Liver (tissue), 9 donors: Measurements from ENCODE around the gene VRTN. TPM values are rescaled to one million over a fixed set of nuclear protein-coding genes. Genes with fewer than 3 reads are reported as not detected.

Experiments used
- DNase-seq: peaks from one replicate; pipeline ENCODE4 v3.0.0-alpha.2; 2017; ENCODE audit warnings: low spot score
- H3K27ac ChIP-seq, 2 donors: one replicate each; pipeline ENCODE4 v1.7.0; 2013; ENCODE audit warnings: inconsistent platforms in 2 of 2, low read length in 2 of 2, control low read depth in 1 of 2, low read depth in 1 of 2, mild to moderate bottlenecking in 1 of 2
- H3K27me3 ChIP-seq, 4 donors: one replicate each; pipeline versions ENCODE4 v1.6.1 to v1.7.0; 2013; ENCODE audit warnings: low read length in 3 of 4, inconsistent platforms in 1 of 4, mild to moderate bottlenecking in 1 of 4, moderate library complexity in 1 of 4; ENCODE audit not compliant: control insufficient read depth in 4 of 4, insufficient read depth in 4 of 4
- H3K36me3 ChIP-seq, 4 donors: one replicate each; pipeline versions ENCODE4 v1.6.1 to v1.7.0; 2013; ENCODE audit warnings: low read length in 3 of 4, mild to moderate bottlenecking in 3 of 4, low read depth in 1 of 4, moderate library complexity in 1 of 4; ENCODE audit not compliant: control insufficient read depth in 4 of 4, insufficient read depth in 3 of 4
- H3K4me1 ChIP-seq, 4 donors: one replicate each; pipeline versions ENCODE4 v1.6.1 to v1.7.0; 2013; ENCODE audit warnings: low read length in 3 of 4, mild to moderate bottlenecking in 3 of 4, moderate library complexity in 1 of 4; ENCODE audit not compliant: control insufficient read depth in 4 of 4, insufficient read depth in 4 of 4
- H3K4me3 ChIP-seq, 3 donors: one replicate each; pipeline versions ENCODE4 v1.6.1 to v1.7.0; 2013; ENCODE audit warnings: low read length in 3 of 3, control low read depth in 1 of 3, low read depth in 1 of 3, mild to moderate bottlenecking in 1 of 3
- H3K9ac ChIP-seq, 2 donors: one replicate each; pipeline ENCODE4 v1.7.0; 2013; ENCODE audit warnings: low read length in 2 of 2, mild to moderate bottlenecking in 2 of 2, moderate library complexity in 2 of 2, control low read depth in 1 of 2, low read depth in 1 of 2
- H3K9me3 ChIP-seq, 4 donors: one replicate each; pipeline versions ENCODE4 v1.6.1 to v1.7.0; 2013; ENCODE audit warnings: low read length in 3 of 4; ENCODE audit not compliant: control insufficient read depth in 4 of 4
- EGR1 ChIP-seq, 2 donors: IDR thresholded peaks; 2 replicates each; pipeline ENCODE4 v1.6.1; 2016 to 2018; ENCODE audit warnings: antibody characterized with exemption in 2 of 2, low read depth in 2 of 2
- FOXA1 ChIP-seq: IDR thresholded peaks from 2 replicates; pipeline ENCODE4 v1.6.1; 2016; ENCODE audit warnings: antibody characterized with exemption
- FOXA2 ChIP-seq: IDR thresholded peaks from 2 replicates; pipeline ENCODE4 v1.6.1; 2016; ENCODE audit warnings: antibody characterized with exemption
- GABPA ChIP-seq, 2 donors: IDR thresholded peaks in 1 of 2; conservative IDR thresholded peaks in 1 of 2; 2 replicates each; pipeline ENCODE4 v1.6.1; 2016; ENCODE audit warnings: antibody characterized with exemption in 2 of 2, mild to moderate bottlenecking in 1 of 2, moderate library complexity in 1 of 2
- HNF4A ChIP-seq, 2 donors: conservative IDR thresholded peaks; 2 replicates each; pipeline ENCODE4 v1.6.1; 2016; ENCODE audit warnings: antibody characterized with exemption in 2 of 2, mild to moderate bottlenecking in 2 of 2
- NR2F2 ChIP-seq: IDR thresholded peaks from 2 replicates; pipeline ENCODE4 v1.6.1; 2016; ENCODE audit warnings: antibody characterized with exemption
- RAD21 ChIP-seq, 2 donors: IDR thresholded peaks; 2 replicates each; pipeline ENCODE4 v1.6.1; 2016; ENCODE audit warnings: antibody characterized with exemption in 2 of 2, mild to moderate bottlenecking in 2 of 2
- RXRA ChIP-seq, 2 donors: IDR thresholded peaks; 2 replicates each; pipeline ENCODE4 v1.6.1; 2017 to 2018; ENCODE audit warnings: antibody characterized with exemption in 2 of 2, mild to moderate bottlenecking in 1 of 2
- SP1 ChIP-seq: IDR thresholded peaks from 2 replicates; pipeline ENCODE4 v1.6.1; 2018; ENCODE audit warnings: antibody characterized with exemption, mild to moderate bottlenecking
- WGBS: extraction: QIAGEN DNeasy Blood & Tissue Kit; methylation state at CpG from one replicate; pipeline ENCODE4 v1.1.7; 2013; 5-methylcytosine and 5-hydroxymethylcytosine counted together
- polyA plus RNA-seq, 2 donors: library from polyadenylated mRNA; stranded (reverse) in 1 of 2; unstranded in 1 of 2; fragments of 200-250 nt in 1 of 2; fragments of >200 nt in 1 of 2; fragmentation: Nextera tagmentation in 1 of 2; extraction: Ambion mirVana in 1 of 2; gene quantifications; one replicate each; pipeline versions ENCODE4 v1.2.1 to v1.2.3, GENCODE V29; 2013 to 2015
- total RNA-seq, 2 donors: library from RNA; depleted of rRNA; stranded (reverse); fragments of >200 nt; gene quantifications; one replicate each; pipeline ENCODE4 v1.2.3, GENCODE V29; 2014
- TF ChIP-seq, protein P1 (sequence below): IDR thresholded peaks from 2 replicates; pipeline ENCODE4 v1.6.1; 2016; ENCODE audit warnings: antibody characterized with exemption
- TF ChIP-seq, protein P2 (sequence below): fragments of 150-350 bp; IDR thresholded peaks from 2 replicates; pipeline ENCODE4 v1.5.1; 2017; ENCODE audit warnings: improper control_type of control experiment, low read depth, low read length; ENCODE audit not compliant: missing input control
- TF ChIP-seq, protein P3 (sequence below): IDR thresholded peaks from 2 replicates; pipeline ENCODE4 v1.6.1; 2016; ENCODE audit warnings: antibody characterized with exemption, mild to moderate bottlenecking
- donor health status: healthy.
- donor health status: healthy.
- donor health status: healthy.
- donor health status: healthy.
- donor health status: healthy.

The VRTN gene
- total and polyA plus RNA-seq, 4 donors: not detected

DNA sequence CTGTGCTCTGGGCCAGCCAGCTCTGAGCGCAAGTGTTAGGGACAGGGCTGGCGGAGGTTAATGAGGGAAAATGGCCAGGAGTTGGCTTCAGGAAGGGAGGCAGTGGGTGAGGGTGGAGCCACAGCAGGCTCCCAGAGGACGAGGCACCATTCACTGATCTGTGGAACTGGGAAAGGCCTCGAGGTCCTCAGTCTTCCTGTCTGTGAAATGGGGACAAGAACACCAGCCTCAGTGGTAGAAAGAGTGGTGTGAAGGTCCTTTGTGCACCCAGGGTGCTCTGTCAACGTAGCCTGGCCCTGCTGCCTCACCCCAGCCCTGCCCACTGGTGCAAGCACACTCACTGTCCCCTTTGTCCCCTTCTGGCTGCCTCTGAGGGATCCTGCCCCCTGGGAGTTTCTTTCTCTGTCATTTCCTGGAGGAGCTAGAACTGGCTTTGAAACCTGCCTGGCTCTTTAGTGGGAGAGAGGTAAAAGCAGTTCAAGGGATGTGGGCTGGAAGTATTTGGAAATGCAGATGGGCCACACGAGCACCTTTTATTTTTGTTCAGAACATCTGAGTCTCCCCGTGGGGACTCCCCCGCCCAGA lies 52.7 kb downstream of the VRTN start (continued):
- TF ChIP-seq, protein P1, sequence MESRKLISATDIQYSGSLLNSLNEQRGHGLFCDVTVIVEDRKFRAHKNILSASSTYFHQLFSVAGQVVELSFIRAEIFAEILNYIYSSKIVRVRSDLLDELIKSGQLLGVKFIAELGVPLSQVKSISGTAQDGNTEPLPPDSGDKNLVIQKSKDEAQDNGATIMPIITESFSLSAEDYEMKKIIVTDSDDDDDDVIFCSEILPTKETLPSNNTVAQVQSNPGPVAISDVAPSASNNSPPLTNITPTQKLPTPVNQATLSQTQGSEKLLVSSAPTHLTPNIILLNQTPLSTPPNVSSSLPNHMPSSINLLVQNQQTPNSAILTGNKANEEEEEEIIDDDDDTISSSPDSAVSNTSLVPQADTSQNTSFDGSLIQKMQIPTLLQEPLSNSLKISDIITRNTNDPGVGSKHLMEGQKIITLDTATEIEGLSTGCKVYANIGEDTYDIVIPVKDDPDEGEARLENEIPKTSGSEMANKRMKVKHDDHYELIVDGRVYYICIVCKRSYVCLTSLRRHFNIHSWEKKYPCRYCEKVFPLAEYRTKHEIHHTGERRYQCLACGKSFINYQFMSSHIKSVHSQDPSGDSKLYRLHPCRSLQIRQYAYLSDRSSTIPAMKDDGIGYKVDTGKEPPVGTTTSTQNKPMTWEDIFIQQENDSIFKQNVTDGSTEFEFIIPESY: no peak
- no peak for TF ChIP-seq FOXA1
- no peak for TF ChIP-seq RAD21 (IDR thresholded peaks at IDR 0.05)
- TF ChIP-seq SP1: no peak
- TF ChIP-seq RXRA (IDR thresholded peaks at IDR 0.05): no peak

DNA sequence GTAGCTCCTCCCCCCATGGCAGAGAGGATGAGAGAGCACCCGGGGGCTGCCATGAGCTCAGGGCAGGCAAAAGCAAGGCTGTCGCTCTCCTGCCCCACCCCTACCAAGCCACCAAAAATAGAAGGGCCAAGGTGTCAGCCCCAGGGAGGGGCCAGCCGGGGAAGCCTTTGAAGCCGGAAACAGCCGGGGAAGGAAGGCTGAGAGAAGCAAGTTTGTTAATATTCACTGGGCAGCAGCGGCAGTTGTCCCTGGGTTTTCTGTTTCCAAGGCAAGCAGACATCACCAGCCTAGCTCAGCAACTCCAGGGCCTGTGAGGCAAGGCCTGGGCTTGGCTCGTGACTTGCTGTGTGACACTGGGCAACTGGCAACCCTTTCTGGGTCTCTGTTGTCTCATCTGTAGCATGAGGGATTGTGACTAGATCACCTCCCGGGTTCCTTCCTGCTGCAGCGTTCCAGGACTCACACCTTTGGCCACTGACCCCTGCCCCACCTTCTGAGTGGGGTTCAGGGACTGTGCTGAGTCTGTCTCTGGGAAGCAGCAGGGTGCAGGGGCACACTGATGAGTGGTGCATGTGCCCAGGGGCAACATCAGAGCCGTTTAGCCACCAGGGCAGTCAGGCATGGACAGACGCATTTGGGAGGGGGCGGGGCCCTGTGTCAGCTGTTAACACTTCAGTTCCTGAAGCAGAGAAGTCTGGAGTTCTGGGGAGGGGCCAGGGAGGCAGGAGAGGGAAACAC lies 53.4 kb downstream of the VRTN start:
- Histone ChIP-seq H3K4me1 (peaks cover 0 to 8% (median 2%) of the 10 kb centered on the region in 4 donors), H3K27me3 (peaks cover 0 to 3% (median under 1%) of the 10 kb centered on the region in 4 donors), H3K36me3 (no peaks in the 10 kb centered on the region), H3K27ac (no peak overlapping the region), H3K9ac (no peak overlapping the region), H3K9me3 (no peaks in the 10 kb centered on the region), H3K4me3 (no peak overlapping the region)
- no peak for DNase-seq
- TF ChIP-seq RXRA (IDR thresholded peaks at IDR 0.05): no peak
- no peak for TF ChIP-seq FOXA2
- no peak for TF ChIP-seq GABPA (IDR thresholded peaks at IDR 0.05 in 1 of 2, conservative IDR thresholded peaks at IDR 0.05 in 1 of 2)
- TF ChIP-seq, protein P2, sequence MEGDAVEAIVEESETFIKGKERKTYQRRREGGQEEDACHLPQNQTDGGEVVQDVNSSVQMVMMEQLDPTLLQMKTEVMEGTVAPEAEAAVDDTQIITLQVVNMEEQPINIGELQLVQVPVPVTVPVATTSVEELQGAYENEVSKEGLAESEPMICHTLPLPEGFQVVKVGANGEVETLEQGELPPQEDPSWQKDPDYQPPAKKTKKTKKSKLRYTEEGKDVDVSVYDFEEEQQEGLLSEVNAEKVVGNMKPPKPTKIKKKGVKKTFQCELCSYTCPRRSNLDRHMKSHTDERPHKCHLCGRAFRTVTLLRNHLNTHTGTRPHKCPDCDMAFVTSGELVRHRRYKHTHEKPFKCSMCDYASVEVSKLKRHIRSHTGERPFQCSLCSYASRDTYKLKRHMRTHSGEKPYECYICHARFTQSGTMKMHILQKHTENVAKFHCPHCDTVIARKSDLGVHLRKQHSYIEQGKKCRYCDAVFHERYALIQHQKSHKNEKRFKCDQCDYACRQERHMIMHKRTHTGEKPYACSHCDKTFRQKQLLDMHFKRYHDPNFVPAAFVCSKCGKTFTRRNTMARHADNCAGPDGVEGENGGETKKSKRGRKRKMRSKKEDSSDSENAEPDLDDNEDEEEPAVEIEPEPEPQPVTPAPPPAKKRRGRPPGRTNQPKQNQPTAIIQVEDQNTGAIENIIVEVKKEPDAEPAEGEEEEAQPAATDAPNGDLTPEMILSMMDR: no peak
- TF ChIP-seq, protein P3, sequence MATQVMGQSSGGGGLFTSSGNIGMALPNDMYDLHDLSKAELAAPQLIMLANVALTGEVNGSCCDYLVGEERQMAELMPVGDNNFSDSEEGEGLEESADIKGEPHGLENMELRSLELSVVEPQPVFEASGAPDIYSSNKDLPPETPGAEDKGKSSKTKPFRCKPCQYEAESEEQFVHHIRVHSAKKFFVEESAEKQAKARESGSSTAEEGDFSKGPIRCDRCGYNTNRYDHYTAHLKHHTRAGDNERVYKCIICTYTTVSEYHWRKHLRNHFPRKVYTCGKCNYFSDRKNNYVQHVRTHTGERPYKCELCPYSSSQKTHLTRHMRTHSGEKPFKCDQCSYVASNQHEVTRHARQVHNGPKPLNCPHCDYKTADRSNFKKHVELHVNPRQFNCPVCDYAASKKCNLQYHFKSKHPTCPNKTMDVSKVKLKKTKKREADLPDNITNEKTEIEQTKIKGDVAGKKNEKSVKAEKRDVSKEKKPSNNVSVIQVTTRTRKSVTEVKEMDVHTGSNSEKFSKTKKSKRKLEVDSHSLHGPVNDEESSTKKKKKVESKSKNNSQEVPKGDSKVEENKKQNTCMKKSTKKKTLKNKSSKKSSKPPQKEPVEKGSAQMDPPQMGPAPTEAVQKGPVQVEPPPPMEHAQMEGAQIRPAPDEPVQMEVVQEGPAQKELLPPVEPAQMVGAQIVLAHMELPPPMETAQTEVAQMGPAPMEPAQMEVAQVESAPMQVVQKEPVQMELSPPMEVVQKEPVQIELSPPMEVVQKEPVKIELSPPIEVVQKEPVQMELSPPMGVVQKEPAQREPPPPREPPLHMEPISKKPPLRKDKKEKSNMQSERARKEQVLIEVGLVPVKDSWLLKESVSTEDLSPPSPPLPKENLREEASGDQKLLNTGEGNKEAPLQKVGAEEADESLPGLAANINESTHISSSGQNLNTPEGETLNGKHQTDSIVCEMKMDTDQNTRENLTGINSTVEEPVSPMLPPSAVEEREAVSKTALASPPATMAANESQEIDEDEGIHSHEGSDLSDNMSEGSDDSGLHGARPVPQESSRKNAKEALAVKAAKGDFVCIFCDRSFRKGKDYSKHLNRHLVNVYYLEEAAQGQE: no peak
- TF ChIP-seq EGR1 (IDR thresholded peaks at IDR 0.05; ENCODE audit: low read depth in 2 of 2): no peak
- no peak for TF ChIP-seq HNF4A (conservative IDR thresholded peaks at IDR 0.05)
- no peak for TF ChIP-seq NR2F2
- 13% methylated on average over 12 of the region's 12 CpGs for WGBS
